LNCAP (cell line): ENCODE data around the gene SCN9A.

Experiments used
- TF ChIP-seq, protein P1 (sequence below): fragments of 450-650 bp; IDR thresholded peaks from 2 replicates; pipeline ENCODE4 v1.5.1; 2017; ENCODE audit warnings: mild to moderate bottlenecking

The SCN9A gene

DNA sequence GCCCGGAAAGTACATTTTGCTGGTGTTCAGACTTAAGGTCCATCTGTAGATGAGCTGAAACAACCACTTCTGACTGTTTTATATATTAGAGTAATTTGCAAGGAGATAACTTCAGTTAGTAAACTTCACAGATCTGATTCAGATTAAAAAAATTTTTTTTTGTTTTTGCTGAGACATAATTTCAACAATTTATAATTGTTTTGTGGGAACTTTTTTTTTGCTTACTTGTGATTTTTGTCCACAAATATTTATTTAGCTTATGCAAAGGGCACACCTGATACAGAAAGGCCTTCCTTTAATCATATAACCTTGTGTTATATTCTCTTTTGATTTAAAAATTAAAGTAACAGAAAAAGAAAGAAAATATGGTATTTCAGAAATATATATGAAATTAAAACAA is 9.6 kb upstream of the SCN9A start:
- TF ChIP-seq, protein P1, sequence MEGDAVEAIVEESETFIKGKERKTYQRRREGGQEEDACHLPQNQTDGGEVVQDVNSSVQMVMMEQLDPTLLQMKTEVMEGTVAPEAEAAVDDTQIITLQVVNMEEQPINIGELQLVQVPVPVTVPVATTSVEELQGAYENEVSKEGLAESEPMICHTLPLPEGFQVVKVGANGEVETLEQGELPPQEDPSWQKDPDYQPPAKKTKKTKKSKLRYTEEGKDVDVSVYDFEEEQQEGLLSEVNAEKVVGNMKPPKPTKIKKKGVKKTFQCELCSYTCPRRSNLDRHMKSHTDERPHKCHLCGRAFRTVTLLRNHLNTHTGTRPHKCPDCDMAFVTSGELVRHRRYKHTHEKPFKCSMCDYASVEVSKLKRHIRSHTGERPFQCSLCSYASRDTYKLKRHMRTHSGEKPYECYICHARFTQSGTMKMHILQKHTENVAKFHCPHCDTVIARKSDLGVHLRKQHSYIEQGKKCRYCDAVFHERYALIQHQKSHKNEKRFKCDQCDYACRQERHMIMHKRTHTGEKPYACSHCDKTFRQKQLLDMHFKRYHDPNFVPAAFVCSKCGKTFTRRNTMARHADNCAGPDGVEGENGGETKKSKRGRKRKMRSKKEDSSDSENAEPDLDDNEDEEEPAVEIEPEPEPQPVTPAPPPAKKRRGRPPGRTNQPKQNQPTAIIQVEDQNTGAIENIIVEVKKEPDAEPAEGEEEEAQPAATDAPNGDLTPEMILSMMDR = no peak

DNA sequence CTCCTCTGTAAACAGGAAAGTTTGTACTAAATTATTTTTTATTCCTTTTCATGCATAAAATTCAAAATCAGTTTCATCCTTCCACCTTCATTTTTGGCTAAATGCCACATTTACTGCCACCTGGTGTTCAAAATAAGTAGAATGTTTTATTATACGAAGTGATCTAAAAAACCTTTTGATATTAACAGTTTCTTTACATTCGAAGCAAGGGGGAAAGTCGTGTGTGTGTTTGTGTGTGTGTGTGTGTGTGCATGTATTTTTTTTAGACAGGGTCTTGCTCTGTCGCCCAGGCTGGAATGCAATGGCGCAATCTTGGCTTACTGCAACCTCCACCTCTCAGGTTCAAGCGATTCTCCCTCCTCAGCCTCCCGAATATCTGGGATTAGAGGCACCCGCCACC is 9.0 kb upstream of the SCN9A start:
- TF ChIP-seq, protein P1 = peak; percentile 35; the same call in 1 of the 2 replicates

GRCh38 chr2:166382448-166382847 is 6.7 kb upstream of the SCN9A start:
- TF ChIP-seq, protein P1 = no peak

DNA sequence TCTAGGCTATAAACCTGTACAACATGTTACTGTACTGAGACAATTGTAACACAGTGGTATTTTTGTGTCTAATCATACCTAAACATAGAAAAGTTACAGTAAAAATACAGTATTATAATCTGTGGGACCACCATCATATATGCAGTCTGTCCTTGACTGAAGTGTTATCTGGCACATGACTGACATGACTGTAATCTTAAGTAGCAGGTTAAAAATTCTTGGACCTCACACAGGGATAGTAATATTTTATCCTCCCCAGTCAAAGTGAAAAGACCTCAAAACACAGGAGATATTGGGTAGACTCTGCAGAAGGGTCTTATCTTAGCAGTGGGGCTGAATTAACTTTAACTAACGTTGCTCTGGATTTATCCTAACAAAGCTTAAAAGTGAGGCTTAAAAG is 4.9 kb upstream of the SCN9A start:
- TF ChIP-seq, protein P1 = no peak

GRCh38 chr2:166376873-166377272 is 1.1 kb upstream of the SCN9A start:
- TF ChIP-seq, protein P1 = no peak

- TF ChIP-seq, protein P1 = no peak
Measured at GRCh38 chr2:166376488-166376828, 714 bp upstream of the SCN9A start.

- TF ChIP-seq, protein P1 = no peak
Measured at GRCh38 chr2:166375195-166375735, 479 bp downstream of the SCN9A start.

- TF ChIP-seq, protein P1 = no peak
Measured at GRCh38 chr2:166373951-166374350, 1.8 kb downstream of the SCN9A start.
